HepG2 (cell line): ENCODE data around the gene RRM2. TPM values are rescaled to one million over a fixed set of nuclear protein-coding genes. Genes with fewer than 3 reads are reported as not detected.

Experiments used
- ADNP ChIP-seq: sonication (generic); formaldehyde crosslinking; IDR thresholded peaks from 2 replicates; pipeline ENCODE4 v1.4.0; 2020; ENCODE audit warnings: missing genetic modification reagents
- BRD4 ChIP-seq: sonication (generic); formaldehyde crosslinking; IDR thresholded peaks from 2 replicates; pipeline ENCODE4 v1.4.0; 2020; ENCODE audit warnings: missing genetic modification reagents
- CENPBD1 ChIP-seq: sonication (generic); formaldehyde crosslinking; IDR thresholded peaks from 2 replicates; pipeline ENCODE4 v1.8.0; 2022; ENCODE audit warnings: missing genetic modification reagents, low read depth, mild to moderate bottlenecking, borderline replicate concordance
- JDP2 ChIP-seq: sonication (generic); formaldehyde crosslinking; IDR thresholded peaks from 2 replicates; pipeline ENCODE4 v1.8.1; 2022; ENCODE audit warnings: missing genetic modification reagents, borderline replicate concordance
- MED8 ChIP-seq: sonication (generic); formaldehyde crosslinking; IDR thresholded peaks from 2 replicates; pipeline ENCODE4 v1.8.1; 2023; ENCODE audit warnings: mild to moderate bottlenecking, missing genetic modification reagents; ENCODE audit not compliant: insufficient replicate concordance
- MTA1 ChIP-seq: sonication (generic); formaldehyde crosslinking; IDR thresholded peaks from 2 replicates; pipeline ENCODE4 v1.4.0; 2020; ENCODE audit warnings: missing genetic modification reagents, mild to moderate bottlenecking, borderline replicate concordance
- PCBP1 ChIP-seq: fragments of 200-400 bp; formaldehyde crosslinking; IDR thresholded peaks from 2 replicates; pipeline ENCODE4 v1.6.1; 2017; ENCODE audit warnings: mild to moderate bottlenecking, low read depth, low read length, borderline replicate concordance
- POLR2A ChIP-seq, 2 experiments: IDR thresholded peaks; 2 replicates each; pipeline ENCODE4 v1.6.1; 2011; ENCODE audit warnings: low read depth in 2 of 2, low read length in 2 of 2, mild to moderate bottlenecking in 1 of 2, moderate library complexity in 1 of 2; ENCODE audit not compliant: insufficient read depth in 1 of 2
- REPIN1 ChIP-seq: sonication (generic); formaldehyde crosslinking; IDR thresholded peaks from 2 replicates; pipeline ENCODE4 v1.8.0; 2022; ENCODE audit warnings: missing genetic modification reagents, low read depth, mild to moderate bottlenecking, borderline replicate concordance
- SNAPC2 ChIP-seq: sonication (generic); formaldehyde crosslinking; IDR thresholded peaks from 2 replicates; pipeline ENCODE4 v1.8.1; 2022; ENCODE audit warnings: mild to moderate bottlenecking, missing genetic modification reagents
- SP4 ChIP-seq: sonication (generic); formaldehyde crosslinking; IDR thresholded peaks from 2 replicates; pipeline ENCODE4 v1.8.1; 2023; ENCODE audit warnings: mild to moderate bottlenecking, missing genetic modification reagents
- SRY ChIP-seq: sonication (generic); formaldehyde crosslinking; IDR thresholded peaks from 2 replicates; pipeline ENCODE4 v1.8.0; 2022; ENCODE audit warnings: mild to moderate bottlenecking, missing genetic modification reagents
- SSRP1 ChIP-seq: IDR thresholded peaks from 2 replicates; pipeline ENCODE4 v1.6.1; 2016; ENCODE audit warnings: control low read depth
- TCF12 ChIP-seq, 2 experiments: fragments of 450-650 bp in 1 of 2; sonication (generic) in 1 of 2; formaldehyde crosslinking in 1 of 2; IDR thresholded peaks; 2 replicates each; pipeline versions ENCODE4 v1.6.1 to v1.8.0; 2017 to 2022; ENCODE audit warnings: antibody characterized with exemption in 1 of 2, mild to moderate bottlenecking in 1 of 2, missing genetic modification reagents in 1 of 2, moderate library complexity in 1 of 2
- TOPORS ChIP-seq: sonication (generic); formaldehyde crosslinking; IDR thresholded peaks from 2 replicates; pipeline ENCODE4 v1.8.0; 2023; ENCODE audit warnings: mild to moderate bottlenecking, missing genetic modification reagents
- ZBTB7B ChIP-seq: sonication (generic); formaldehyde crosslinking; IDR thresholded peaks from 2 replicates; pipeline ENCODE4 v1.4.0; 2020; ENCODE audit warnings: missing genetic modification reagents
- ZMYM3 ChIP-seq: sonication (generic); formaldehyde crosslinking; IDR thresholded peaks from 2 replicates; pipeline ENCODE4 v1.5.1; 2020; ENCODE audit warnings: mild to moderate bottlenecking, missing genetic modification reagents
- ZNF296 ChIP-seq: sonication (generic); formaldehyde crosslinking; conservative IDR thresholded peaks from 2 replicates; pipeline ENCODE4 v1.5.0; 2020; ENCODE audit warnings: mild to moderate bottlenecking, missing genetic modification reagents
- ZNF446 ChIP-seq: sonication (generic); formaldehyde crosslinking; IDR thresholded peaks from 2 replicates; pipeline ENCODE4 v1.5.0; 2020; ENCODE audit warnings: mild to moderate bottlenecking, missing genetic modification reagents
- ZNF550 ChIP-seq: sonication (generic); formaldehyde crosslinking; IDR thresholded peaks from 2 replicates; pipeline ENCODE4 v1.4.0; 2020; ENCODE audit warnings: mild to moderate bottlenecking, missing genetic modification reagents, borderline replicate concordance
- ZNF605 ChIP-seq: sonication (generic); formaldehyde crosslinking; IDR thresholded peaks from 2 replicates; pipeline ENCODE4 v1.8.0; 2022; ENCODE audit warnings: mild to moderate bottlenecking, missing genetic modification reagents
- ZNF704 ChIP-seq: sonication (generic); formaldehyde crosslinking; IDR thresholded peaks from 2 replicates; pipeline ENCODE4 v1.8.1; 2023; ENCODE audit warnings: mild to moderate bottlenecking, inconsistent platforms, moderate library complexity, missing genetic modification reagents, borderline replicate concordance
- ZNF776 ChIP-seq: sonication (generic); formaldehyde crosslinking; IDR thresholded peaks from 2 replicates; pipeline ENCODE4 v1.4.0; 2020; ENCODE audit warnings: mild to moderate bottlenecking, missing genetic modification reagents
- polyA plus RNA-seq, 8 experiments: library from polyadenylated mRNA; depleted of rRNA in 3 of 8; stranded (reverse) in 7 of 8; unstranded in 1 of 8; fragments of >200 nt; fragmentation: Illumina TruSeq in 4 of 8; extraction: Trizol in 4 of 8; gene quantifications; 2 replicates each; pipeline versions ENCODE4 v1.2.1 to v1.2.3, GENCODE V29; 2011 to 2016; ENCODE audit warnings: low read depth in 4 of 8, missing spikeins in 1 of 8, mixed read lengths in 1 of 8; ENCODE audit not compliant: insufficient read depth in 1 of 8
- total RNA-seq, 5 experiments: library from RNA; depleted of rRNA; stranded (reverse); fragments of >200 nt; fragmentation: Illumina TruSeq; extraction: Trizol; gene quantifications; 2 replicates each; pipeline ENCODE4 v1.2.3, GENCODE V29; 2016; ENCODE audit warnings: low read depth in 1 of 5
- TF ChIP-seq, protein P1 (sequence below): sonication (generic); formaldehyde crosslinking; IDR thresholded peaks from 2 replicates; pipeline ENCODE4 v1.8.0; 2022; ENCODE audit warnings: mild to moderate bottlenecking, missing genetic modification reagents

The RRM2 gene
- total and polyA plus RNA-seq, 2 of the 13 experiments (the other 11 are each of a cell fraction or from before 2014, with no cell fraction given) = 31.3 to 150 TPM

- TF ChIP-seq, protein P1, sequence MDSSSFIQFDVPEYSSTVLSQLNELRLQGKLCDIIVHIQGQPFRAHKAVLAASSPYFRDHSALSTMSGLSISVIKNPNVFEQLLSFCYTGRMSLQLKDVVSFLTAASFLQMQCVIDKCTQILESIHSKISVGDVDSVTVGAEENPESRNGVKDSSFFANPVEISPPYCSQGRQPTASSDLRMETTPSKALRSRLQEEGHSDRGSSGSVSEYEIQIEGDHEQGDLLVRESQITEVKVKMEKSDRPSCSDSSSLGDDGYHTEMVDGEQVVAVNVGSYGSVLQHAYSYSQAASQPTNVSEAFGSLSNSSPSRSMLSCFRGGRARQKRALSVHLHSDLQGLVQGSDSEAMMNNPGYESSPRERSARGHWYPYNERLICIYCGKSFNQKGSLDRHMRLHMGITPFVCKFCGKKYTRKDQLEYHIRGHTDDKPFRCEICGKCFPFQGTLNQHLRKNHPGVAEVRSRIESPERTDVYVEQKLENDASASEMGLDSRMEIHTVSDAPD (CRISPR knock-in tag) = peak; percentile 97
- peak; percentile 57; the same call in 1 of the 2 replicates for TF ChIP-seq ZMYM3 (CRISPR knock-in tag)
- TF ChIP-seq ZNF550 (CRISPR knock-in tag) = peak; percentile 86; the same call in 1 of the 2 replicates
- peak; percentile 86 for TF ChIP-seq ZNF776 (CRISPR knock-in tag)
- peak; percentile 69; the same call in 1 of the 2 replicates for TF ChIP-seq SP4
- TF ChIP-seq ZBTB7B = peak; percentile 84; the same call in 1 of the 2 replicates
- TF ChIP-seq SNAPC2 (CRISPR knock-in tag) = peak; percentile 98; the same call in 1 of the 2 replicates
- peak; percentile 77; the same call in 1 of the 2 replicates for TF ChIP-seq BRD4 (CRISPR knock-in tag)
- no peak for TF ChIP-seq SSRP1 (CRISPR knock-in tag)
- TF ChIP-seq ADNP (CRISPR knock-in tag) = no peak
- no peak for TF ChIP-seq CENPBD1 (CRISPR knock-in tag)
- TF ChIP-seq ZNF704 (CRISPR knock-in tag) = peak; percentile 33; the same call in 1 of the 2 replicates
- TF ChIP-seq TOPORS = peak; percentile 100
- TF ChIP-seq TCF12 (IDR thresholded peaks at IDR 0.05) = no peak
- TF ChIP-seq TCF12 (CRISPR knock-in tag; IDR thresholded peaks at IDR 0.05) = peak; percentile 20; the same call in 1 of the 2 replicates
- peak; percentile 99 to 100 for TF ChIP-seq POLR2A (IDR thresholded peaks at IDR 0.05; ENCODE audit: insufficient read depth in 1 of 2, low read depth in 2 of 2, low read length in 2 of 2)
- peak; percentile 99 for TF ChIP-seq REPIN1 (CRISPR knock-in tag)
- TF ChIP-seq ZNF605 (CRISPR knock-in tag) = peak; percentile 60
- peak; percentile 98 for TF ChIP-seq JDP2 (CRISPR knock-in tag)
- TF ChIP-seq MED8 (CRISPR knock-in tag) = peak; percentile 80
- TF ChIP-seq PCBP1 = peak; percentile 85; the same call in 1 of the 2 replicates
- TF ChIP-seq ZNF296 = 0 out of 2 replicates have a peak, but pooled peaks have one; percentile 23
- no peak for TF ChIP-seq MTA1
- TF ChIP-seq SRY (CRISPR knock-in tag) = peak; percentile 76; the same call in 1 of the 2 replicates
- TF ChIP-seq ZNF446 (CRISPR knock-in tag) = peak; percentile 90
These were observed at the start of gene RRM2 (continued) for GRCh38 chr2:10122500-10123280.
